SK-N-SH (cell line): Measurements from ENCODE around the gene HSPA12A. TPM values are rescaled to one million over a fixed set of nuclear protein-coding genes. Genes with fewer than 3 reads are reported as not detected.

Experiments
- CTCF ChIA-PET: fragments of 300-600, 350-600 bp; formaldehyde crosslinking; extraction: SDS; loops from one replicate; lab custom pipeline; 2021; lab: Yijun Ruan, JAX
- POLR2A ChIA-PET: fragments of 350-600 bp; sonication (Branson Sonifier 250); formaldehyde crosslinking; extraction: SDS; loops from one replicate; lab custom pipeline; 2020; ENCODE audit warnings: antibody characterized with exemption, inconsistent platforms; lab: Yijun Ruan, JAX
- DNase-seq: peaks from one replicate; pipeline ENCODE4 v3.0.0; 2012
- H2AFZ ChIP-seq: fragments of 200-600 bp; sonication (generic); 2 replicates; pipeline ENCODE4 v1.8.1; 2016; ENCODE audit warnings: antibody characterized with exemption, mild to moderate bottlenecking, low read depth
- H3F3A ChIP-seq: fragments of 200-600 bp; sonication (generic); replicated peaks from 2 replicates; pipeline ENCODE3; 2016; ENCODE audit warnings: antibody characterized with exemption, mild to moderate bottlenecking; ENCODE audit not compliant: insufficient read depth
- H3K27ac ChIP-seq, 2 experiments: fragments of 200-500 bp in 1 of 2; fragments of 200-600 bp in 1 of 2; sonication (Bioruptor generic) in 1 of 2; sonication (generic), shearing (Covaris generic) in 1 of 2; 2 replicates each; pipeline versions ENCODE4 v1.5.1 to v1.6.1; 2014 to 2016; ENCODE audit warnings: low read depth in 2 of 2, inconsistent platforms in 1 of 2, low read length in 1 of 2, mild to moderate bottlenecking in 1 of 2, mixed read lengths in 1 of 2
- H3K27me3 ChIP-seq: fragments of 200-600 bp; sonication (generic), shearing (Covaris generic); 2 replicates; pipeline ENCODE4 v1.6.1; 2016; ENCODE audit warnings: mixed run types; ENCODE audit not compliant: insufficient read depth
- H3K36me3 ChIP-seq, 2 experiments: fragments of 200-500 bp in 1 of 2; fragments of 200-600 bp in 1 of 2; sonication (Bioruptor generic) in 1 of 2; sonication (generic) in 1 of 2; replicated peaks in 1 of 2; 2 replicates each; pipeline versions ENCODE3 to v1.5.1; 2014 to 2016; ENCODE audit warnings: low read length in 1 of 2, mild to moderate bottlenecking in 1 of 2; ENCODE audit not compliant: insufficient read depth in 2 of 2, control insufficient read depth in 1 of 2
- H3K4me1 ChIP-seq, 2 experiments: fragments of 200-500 bp in 1 of 2; fragments of 200-600 bp in 1 of 2; sonication (Bioruptor generic) in 1 of 2; sonication (generic), shearing (Covaris generic) in 1 of 2; 2 replicates each; pipeline versions ENCODE4 v1.5.1 to v1.6.1; 2014 to 2016; ENCODE audit warnings: low read depth in 1 of 2, low read length in 1 of 2, mixed run types in 1 of 2; ENCODE audit not compliant: insufficient read depth in 2 of 2, control insufficient read depth in 1 of 2
- H3K4me2 ChIP-seq: fragments of 200-600 bp; sonication (generic), shearing (Covaris generic); 2 replicates; pipeline ENCODE4 v1.6.1; 2017; ENCODE audit warnings: mixed run types
- H3K4me3 ChIP-seq, 2 experiments: fragments of 200-500 bp in 1 of 2; fragments of 200-600 bp in 1 of 2; sonication (Bioruptor generic) in 1 of 2; sonication (generic), shearing (Covaris generic) in 1 of 2; 2 replicates each; pipeline versions ENCODE4 v1.5.1 to v1.8.1; 2014 to 2016; ENCODE audit warnings: low read depth in 2 of 2, inconsistent platforms in 1 of 2, low read length in 1 of 2, mild to moderate bottlenecking in 1 of 2, mixed read lengths in 1 of 2, moderate library complexity in 1 of 2
- H3K79me2 ChIP-seq: fragments of 200-600 bp; sonication (generic); 2 replicates; pipeline ENCODE4 v1.8.1; 2017; ENCODE audit warnings: mild to moderate bottlenecking; ENCODE audit not compliant: insufficient read depth
- H3K9ac ChIP-seq: fragments of 200-600 bp; sonication (generic); 2 replicates; pipeline ENCODE4 v1.6.1; 2017; ENCODE audit warnings: mixed run types
- H3K9me2 ChIP-seq: fragments of 200-600 bp; sonication (generic); 2 replicates; pipeline ENCODE4 v1.6.1; 2017; ENCODE audit warnings: mixed run types
- H3K9me3 ChIP-seq: fragments of 200-600 bp; sonication (generic); 2 replicates; pipeline ENCODE4 v1.6.1; 2017; ENCODE audit warnings: mixed run types, mild to moderate bottlenecking, moderate library complexity
- H4K20me1 ChIP-seq: fragments of 200-600 bp; sonication (generic); 2 replicates; pipeline ENCODE4 v1.6.1; 2017; ENCODE audit warnings: mild to moderate bottlenecking, mixed run types; ENCODE audit not compliant: insufficient read depth
- EZH2phosphoT487 ChIP-seq: fragments of 200-600 bp; sonication (generic); IDR thresholded peaks from 2 replicates; pipeline ENCODE4 v1.6.1; 2017; ENCODE audit warnings: low read depth, mixed run types, mild to moderate bottlenecking, antibody characterized with exemption, moderate library complexity, borderline replicate concordance
- FOXJ3 ChIP-seq: sonication (generic); formaldehyde crosslinking; IDR thresholded peaks from 2 replicates; pipeline ENCODE4 v1.5.1; 2020; ENCODE audit warnings: mild to moderate bottlenecking, missing genetic modification reagents
- GATA2 ChIP-seq: sonication (generic); formaldehyde crosslinking; IDR thresholded peaks from 2 replicates; pipeline ENCODE4 v1.5.0; 2020; ENCODE audit warnings: mild to moderate bottlenecking, missing genetic modification reagents
- JUND ChIP-seq: IDR thresholded peaks from 2 replicates; pipeline ENCODE4 v1.4.0; 2012
- MEF2A ChIP-seq: IDR thresholded peaks from 2 replicates; pipeline ENCODE4 v1.4.0; 2012; ENCODE audit warnings: low read depth, borderline replicate concordance
- MXI1 ChIP-seq: IDR thresholded peaks from 2 replicates; pipeline ENCODE4 v1.6.1; 2012; ENCODE audit warnings: mild to moderate bottlenecking, low read depth, low read length, improper control_type of control experiment
- RAD21 ChIP-seq: IDR thresholded peaks from 2 replicates; pipeline ENCODE4 v1.6.1; 2012; ENCODE audit warnings: mild to moderate bottlenecking, low read length
- RCOR1 ChIP-seq: fragments of 150-350 bp; IDR thresholded peaks from 2 replicates; pipeline ENCODE4 v1.6.1; 2017; ENCODE audit warnings: antibody characterized with exemption, low read length
- RFX5 ChIP-seq: IDR thresholded peaks from 2 replicates; pipeline ENCODE4 v1.6.1; 2012; ENCODE audit warnings: mild to moderate bottlenecking, improper control_type of control experiment, low read length
- SIN3A ChIP-seq: IDR thresholded peaks from 2 replicates; pipeline ENCODE4 v1.6.1; 2012; ENCODE audit warnings: low read depth, mild to moderate bottlenecking, low read length, moderate library complexity, borderline replicate concordance
- SMC3 ChIP-seq: IDR thresholded peaks from 2 replicates; pipeline ENCODE4 v1.6.1; 2012; ENCODE audit warnings: low read depth, low read length, improper control_type of control experiment
- TAF1 ChIP-seq: IDR thresholded peaks from 2 replicates; pipeline ENCODE4 v1.6.1; 2012; ENCODE audit warnings: low read depth, mild to moderate bottlenecking, low read length, moderate library complexity, borderline replicate concordance
- TCF12 ChIP-seq: IDR thresholded peaks from 2 replicates; pipeline ENCODE4 v1.4.0; 2012
- TEAD4 ChIP-seq: IDR thresholded peaks from 2 replicates; pipeline ENCODE4 v1.4.0; 2012; ENCODE audit warnings: mild to moderate bottlenecking, borderline replicate concordance; ENCODE audit not compliant: insufficient read depth
- WGBS: methylation state at CpG from one replicate; pipeline ENCODE4 v1.1.6; 2017; ENCODE audit warnings: low lambda C conversion rate; 5-methylcytosine and 5-hydroxymethylcytosine counted together
- polyA plus RNA-seq, 3 experiments: library from polyadenylated mRNA; depleted of rRNA; stranded (reverse); fragments of >200 nt; gene quantifications; 2 replicates each; pipeline ENCODE4 v1.2.3, GENCODE V29; 2012
- TF ChIP-seq, protein P1 (sequence below): IDR thresholded peaks from 2 replicates; pipeline ENCODE4; 2012
- TF ChIP-seq, protein P2 (sequence below): IDR thresholded peaks from 2 replicates; pipeline ENCODE4 v1.4.0; 2012; ENCODE audit warnings: low read depth, borderline replicate concordance
- TF ChIP-seq, protein P3 (sequence below): IDR thresholded peaks from 2 replicates; pipeline ENCODE4 v1.6.1; 2012; ENCODE audit warnings: mild to moderate bottlenecking, low read depth, low read length, moderate library complexity
- TF ChIP-seq, protein P4 (sequence below): fragments of 150-350 bp; IDR thresholded peaks from 2 replicates; pipeline ENCODE4 v1.6.1; 2016; ENCODE audit warnings: mild to moderate bottlenecking, low read depth, low read length

The HSPA12A gene
- polyA plus RNA-seq, 1 of the 3 experiments (the other 2 are of a cell fraction): 2.9 TPM

DNA sequence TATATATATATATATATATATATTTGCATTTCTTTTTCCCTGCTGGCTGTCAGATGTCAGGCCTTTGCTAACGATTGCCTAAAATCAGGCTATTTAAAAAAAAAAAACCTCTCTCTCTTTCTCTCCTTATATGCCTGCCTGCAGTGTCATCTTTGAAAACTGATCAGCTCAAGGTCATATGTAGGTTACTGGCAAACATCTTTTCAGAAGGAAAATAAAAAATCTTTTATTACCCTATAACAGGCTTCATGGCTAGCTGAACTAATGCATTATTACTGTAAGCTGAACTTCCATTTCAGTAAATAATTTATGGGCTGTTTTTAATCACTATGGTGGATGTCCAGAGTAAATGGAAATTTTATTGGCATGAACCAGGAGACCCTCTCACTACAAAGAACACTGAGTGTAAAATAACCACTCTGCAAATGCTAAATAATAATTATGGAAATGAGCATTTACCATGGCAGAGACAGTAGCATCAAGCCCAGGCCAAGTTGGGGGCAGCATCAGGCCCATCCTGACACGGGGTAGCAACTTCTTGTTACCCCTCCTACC lies 29.3 kb downstream of the HSPA12A start:
- H3K27me3 ChIP-seq: no peaks in the 10 kb centered on the region
- H3K9me3 ChIP-seq: no peaks in the 10 kb centered on the region
- CTCF ChIA-PET: interaction anchor here (1.5 to 2.0 kb wide), 2 partner anchors 9 to 31 kb away, joined by 5 read pairs; no protein-coding TSS in a partner anchor
- no peaks in the 10 kb centered on the region for H3K79me2 ChIP-seq
- H3K4me3 ChIP-seq: no peak overlapping the region
- no peak overlapping the region for H3K4me2 ChIP-seq
- 54% methylated on average over 2 of the region's 2 CpGs for WGBS
- H3F3A ChIP-seq: no peaks in the 10 kb centered on the region
- TF ChIP-seq RCOR1: no peak
- TF ChIP-seq, protein P1, sequence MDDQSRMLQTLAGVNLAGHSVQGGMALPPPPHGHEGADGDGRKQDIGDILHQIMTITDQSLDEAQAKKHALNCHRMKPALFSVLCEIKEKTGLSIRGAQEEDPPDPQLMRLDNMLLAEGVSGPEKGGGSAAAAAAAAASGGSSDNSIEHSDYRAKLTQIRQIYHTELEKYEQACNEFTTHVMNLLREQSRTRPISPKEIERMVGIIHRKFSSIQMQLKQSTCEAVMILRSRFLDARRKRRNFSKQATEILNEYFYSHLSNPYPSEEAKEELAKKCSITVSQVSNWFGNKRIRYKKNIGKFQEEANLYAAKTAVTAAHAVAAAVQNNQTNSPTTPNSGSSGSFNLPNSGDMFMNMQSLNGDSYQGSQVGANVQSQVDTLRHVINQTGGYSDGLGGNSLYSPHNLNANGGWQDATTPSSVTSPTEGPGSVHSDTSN: no peak
- TF ChIP-seq MEF2A: no peak
- TF ChIP-seq JUND: no peak
- TF ChIP-seq, all 33 proteins: peak for 0
- POLR2A ChIA-PET: no interaction called here
- Histone ChIP-seq H3K9ac (no peak overlapping the region), H3K4me1 (peaks cover 0 to 52% of the 10 kb centered on the region in 2 experiments; a peak in 2 of 4 replicates), H3K36me3 (no peaks in the 10 kb centered on the region), H3K9me2 (no peaks in the 10 kb centered on the region), H4K20me1 (no peaks in the 10 kb centered on the region), H2AFZ (no peak overlapping the region), H3K27ac (peak overlapping the region in 1 of 2 experiments; percentile 58; a peak in 2 of 4 replicates)
- DNase-seq: no peak

DNA sequence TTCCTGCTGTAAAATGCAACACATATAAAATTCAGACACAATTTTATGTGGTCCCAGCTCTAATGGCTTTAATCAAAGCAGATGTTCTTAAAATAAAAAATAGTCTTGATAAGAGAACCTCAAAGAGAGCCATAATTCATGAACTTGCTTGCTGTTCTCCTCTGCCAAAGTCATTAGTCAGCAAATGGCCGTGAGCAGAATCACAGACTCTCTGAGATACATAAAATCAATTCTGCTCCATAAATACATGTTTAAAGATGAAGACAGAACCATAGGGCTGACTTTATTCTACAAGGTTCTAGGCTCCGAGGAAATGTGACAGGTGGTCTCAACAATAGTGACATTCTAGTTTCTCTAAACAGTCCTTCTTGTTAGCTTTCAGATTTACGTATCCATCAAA lies 29.8 kb downstream of the HSPA12A start:
- H3K9me2 ChIP-seq: no peaks in the 10 kb centered on the region
- no peaks in the 10 kb centered on the region for H3K79me2 ChIP-seq
- peaks cover 0 to 48% of the 10 kb centered on the region in 2 experiments; a peak in 2 of 4 replicates for H3K4me1 ChIP-seq
- no peak for DNase-seq
- H3K27ac ChIP-seq: peak overlapping the region in 1 of 2 experiments; percentile 34; a peak in 1 of 4 replicates
- ChIA-PET CTCF (interaction anchor here (1.2 to 2.0 kb wide), 3 partner anchors 10 to 30 kb away, joined by 3 to 5 read pairs (median 5); no protein-coding TSS in a partner anchor), POLR2A (no interaction called here)
- no peak overlapping the region for H3K4me2 ChIP-seq
- no peaks in the 10 kb centered on the region for H3F3A ChIP-seq
- no peaks in the 10 kb centered on the region for H3K9me3 ChIP-seq
- H2AFZ ChIP-seq: no peak overlapping the region
- no peaks in the 10 kb centered on the region for H4K20me1 ChIP-seq
- H3K4me3 ChIP-seq: no peak overlapping the region
- no peaks in the 10 kb centered on the region for H3K27me3 ChIP-seq
- 78% methylated on average over 3 of the region's 3 CpGs for WGBS
- H3K9ac ChIP-seq: no peak overlapping the region
- no peaks in the 10 kb centered on the region for H3K36me3 ChIP-seq
- no peak for TF ChIP-seq TAF1
- TF ChIP-seq RAD21: no peak
- TF ChIP-seq, protein P2, sequence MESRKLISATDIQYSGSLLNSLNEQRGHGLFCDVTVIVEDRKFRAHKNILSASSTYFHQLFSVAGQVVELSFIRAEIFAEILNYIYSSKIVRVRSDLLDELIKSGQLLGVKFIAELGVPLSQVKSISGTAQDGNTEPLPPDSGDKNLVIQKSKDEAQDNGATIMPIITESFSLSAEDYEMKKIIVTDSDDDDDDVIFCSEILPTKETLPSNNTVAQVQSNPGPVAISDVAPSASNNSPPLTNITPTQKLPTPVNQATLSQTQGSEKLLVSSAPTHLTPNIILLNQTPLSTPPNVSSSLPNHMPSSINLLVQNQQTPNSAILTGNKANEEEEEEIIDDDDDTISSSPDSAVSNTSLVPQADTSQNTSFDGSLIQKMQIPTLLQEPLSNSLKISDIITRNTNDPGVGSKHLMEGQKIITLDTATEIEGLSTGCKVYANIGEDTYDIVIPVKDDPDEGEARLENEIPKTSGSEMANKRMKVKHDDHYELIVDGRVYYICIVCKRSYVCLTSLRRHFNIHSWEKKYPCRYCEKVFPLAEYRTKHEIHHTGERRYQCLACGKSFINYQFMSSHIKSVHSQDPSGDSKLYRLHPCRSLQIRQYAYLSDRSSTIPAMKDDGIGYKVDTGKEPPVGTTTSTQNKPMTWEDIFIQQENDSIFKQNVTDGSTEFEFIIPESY: no peak
- no peak for TF ChIP-seq FOXJ3 (CRISPR knock-in tag)
- TF ChIP-seq SMC3: no peak
- TF ChIP-seq RFX5: no peak
- TF ChIP-seq, protein P3, sequence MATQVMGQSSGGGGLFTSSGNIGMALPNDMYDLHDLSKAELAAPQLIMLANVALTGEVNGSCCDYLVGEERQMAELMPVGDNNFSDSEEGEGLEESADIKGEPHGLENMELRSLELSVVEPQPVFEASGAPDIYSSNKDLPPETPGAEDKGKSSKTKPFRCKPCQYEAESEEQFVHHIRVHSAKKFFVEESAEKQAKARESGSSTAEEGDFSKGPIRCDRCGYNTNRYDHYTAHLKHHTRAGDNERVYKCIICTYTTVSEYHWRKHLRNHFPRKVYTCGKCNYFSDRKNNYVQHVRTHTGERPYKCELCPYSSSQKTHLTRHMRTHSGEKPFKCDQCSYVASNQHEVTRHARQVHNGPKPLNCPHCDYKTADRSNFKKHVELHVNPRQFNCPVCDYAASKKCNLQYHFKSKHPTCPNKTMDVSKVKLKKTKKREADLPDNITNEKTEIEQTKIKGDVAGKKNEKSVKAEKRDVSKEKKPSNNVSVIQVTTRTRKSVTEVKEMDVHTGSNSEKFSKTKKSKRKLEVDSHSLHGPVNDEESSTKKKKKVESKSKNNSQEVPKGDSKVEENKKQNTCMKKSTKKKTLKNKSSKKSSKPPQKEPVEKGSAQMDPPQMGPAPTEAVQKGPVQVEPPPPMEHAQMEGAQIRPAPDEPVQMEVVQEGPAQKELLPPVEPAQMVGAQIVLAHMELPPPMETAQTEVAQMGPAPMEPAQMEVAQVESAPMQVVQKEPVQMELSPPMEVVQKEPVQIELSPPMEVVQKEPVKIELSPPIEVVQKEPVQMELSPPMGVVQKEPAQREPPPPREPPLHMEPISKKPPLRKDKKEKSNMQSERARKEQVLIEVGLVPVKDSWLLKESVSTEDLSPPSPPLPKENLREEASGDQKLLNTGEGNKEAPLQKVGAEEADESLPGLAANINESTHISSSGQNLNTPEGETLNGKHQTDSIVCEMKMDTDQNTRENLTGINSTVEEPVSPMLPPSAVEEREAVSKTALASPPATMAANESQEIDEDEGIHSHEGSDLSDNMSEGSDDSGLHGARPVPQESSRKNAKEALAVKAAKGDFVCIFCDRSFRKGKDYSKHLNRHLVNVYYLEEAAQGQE: no peak
- TF ChIP-seq MXI1: no peak
- no peak for TF ChIP-seq GATA2 (CRISPR knock-in tag)
- no peak for TF ChIP-seq TCF12
- TF ChIP-seq TEAD4: no peak
- no peak for TF ChIP-seq EZH2phosphoT487
- TF ChIP-seq SIN3A: no peak
- TF ChIP-seq, protein P4, sequence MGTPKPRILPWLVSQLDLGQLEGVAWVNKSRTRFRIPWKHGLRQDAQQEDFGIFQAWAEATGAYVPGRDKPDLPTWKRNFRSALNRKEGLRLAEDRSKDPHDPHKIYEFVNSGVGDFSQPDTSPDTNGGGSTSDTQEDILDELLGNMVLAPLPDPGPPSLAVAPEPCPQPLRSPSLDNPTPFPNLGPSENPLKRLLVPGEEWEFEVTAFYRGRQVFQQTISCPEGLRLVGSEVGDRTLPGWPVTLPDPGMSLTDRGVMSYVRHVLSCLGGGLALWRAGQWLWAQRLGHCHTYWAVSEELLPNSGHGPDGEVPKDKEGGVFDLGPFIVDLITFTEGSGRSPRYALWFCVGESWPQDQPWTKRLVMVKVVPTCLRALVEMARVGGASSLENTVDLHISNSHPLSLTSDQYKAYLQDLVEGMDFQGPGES: no peak
